OCI-LY3 (cell line): Measurements from ENCODE around the gene PGM2.

Source experiments
- H2AFZ ChIP-seq: fragments of 200-600, 300-600 bp; shearing (Covaris generic); 2 replicates; pipeline ENCODE4 v1.6.0; 2014; ENCODE audit warnings: antibody characterized with exemption, low read depth, low read length
- H3K27ac ChIP-seq: fragments of 200-600, 300-600 bp; sonication (generic); 2 replicates; pipeline ENCODE4 v1.5.1; 2014; ENCODE audit warnings: mild to moderate bottlenecking, low read length, moderate library complexity, mixed read lengths
- H3K27me3 ChIP-seq: fragments of 200-600, 300-600 bp; sonication (generic); 2 replicates; pipeline ENCODE4 v1.6.1; 2014; ENCODE audit warnings: low read depth, low read length, mixed read lengths
- H3K36me3 ChIP-seq: fragments of 200-600, 300-600 bp; sonication (generic); replicated peaks from 2 replicates; pipeline ENCODE3; 2014; ENCODE audit warnings: low read depth, low read length, mixed read lengths
- H3K4me1 ChIP-seq: fragments of 300-600, 200-600 bp; sonication (generic); 2 replicates; pipeline ENCODE4 v1.6.1; 2014; ENCODE audit warnings: low read length, mixed read lengths
- H3K4me2 ChIP-seq: fragments of 200-600, 300-600 bp; sonication (generic); 2 replicates; pipeline ENCODE4 v1.6.1; 2014; ENCODE audit warnings: low read length, mixed read lengths
- H3K4me3 ChIP-seq: fragments of 300-600, 200-600 bp; sonication (generic); 2 replicates; pipeline ENCODE4 v1.5.1; 2014; ENCODE audit warnings: antibody characterized with exemption, mild to moderate bottlenecking, low read length, moderate library complexity
- H3K79me2 ChIP-seq: fragments of 300-600, 200-600 bp; shearing (Covaris generic); 2 replicates; pipeline ENCODE4 v1.6.1; 2014; ENCODE audit warnings: mild to moderate bottlenecking, low read length, mixed read lengths
- H3K9ac ChIP-seq: fragments of 300-600, 200-600 bp; shearing (Covaris generic); 2 replicates; pipeline ENCODE4 v1.6.0; 2014; ENCODE audit warnings: mild to moderate bottlenecking, low read length, moderate library complexity
- H3K9me3 ChIP-seq: fragments of 200-600, 300-600 bp; shearing (Covaris generic); 2 replicates; pipeline ENCODE4 v1.6.1; 2014; ENCODE audit warnings: low read length, mixed read lengths; ENCODE audit not compliant: insufficient read depth
- H4K20me1 ChIP-seq: fragments of 200-600, 300-600 bp; sonication (generic); 2 replicates; pipeline ENCODE4 v1.6.1; 2016; ENCODE audit warnings: low read length, mixed read lengths; ENCODE audit not compliant: insufficient read depth
- CTCF ChIP-seq: fragments of 200-600, 300-600 bp; sonication (generic); IDR thresholded peaks from 2 replicates; pipeline ENCODE4 v1.5.1; 2014; ENCODE audit warnings: antibody characterized with exemption, low read length, low read depth
- EZH2phosphoT487 ChIP-seq: fragments of 200-600 bp; shearing (Covaris generic); IDR thresholded peaks from 2 replicates; pipeline ENCODE4 v1.6.1; 2018; ENCODE audit warnings: antibody characterized with exemption, mixed run types, low read depth

Gene PGM2

GRCh38 chr4:37873386-37873785, 46.9 kb downstream of the PGM2 start:
- no peaks in the 10 kb centered on the region for H4K20me1 ChIP-seq
- TF ChIP-seq CTCF, result no peak
- TF ChIP-seq EZH2phosphoT487, result no peak
- no peak overlapping the region for H3K27ac ChIP-seq
- H3K79me2 ChIP-seq, result no peaks in the 10 kb centered on the region
- H2AFZ ChIP-seq, result no peak overlapping the region
- no peaks in the 10 kb centered on the region for H3K4me1 ChIP-seq
- no peak overlapping the region for H3K4me3 ChIP-seq
- no peak overlapping the region for H3K4me2 ChIP-seq
- no peaks in the 10 kb centered on the region for H3K27me3 ChIP-seq
- no peaks in the 10 kb centered on the region for H3K9me3 ChIP-seq
- no peaks in the 10 kb centered on the region for H3K36me3 ChIP-seq
- no peak overlapping the region for H3K9ac ChIP-seq

DNA sequence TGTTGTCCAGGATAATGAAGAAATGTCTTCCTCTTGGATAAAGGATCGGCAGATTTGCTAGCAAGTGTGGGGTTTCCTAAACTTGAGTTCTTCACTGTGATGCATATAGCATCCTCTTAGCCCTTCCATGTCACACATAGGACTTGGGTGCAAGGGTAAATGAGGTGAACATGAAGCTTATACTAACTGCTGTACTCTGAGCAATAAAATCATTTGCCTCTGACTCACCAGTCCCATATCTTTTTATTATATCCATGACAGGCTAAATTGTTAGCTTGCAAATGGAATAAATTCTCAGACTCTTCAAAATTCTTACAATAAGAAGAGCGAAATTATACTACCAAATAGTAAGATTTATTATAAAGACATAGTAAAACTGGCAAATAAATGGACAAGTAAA, 49.7 kb downstream of the PGM2 start:
- Histone ChIP-seq H3K36me3 (no peaks in the 10 kb centered on the region), H3K9me3 (no peaks in the 10 kb centered on the region), H2AFZ (no peak overlapping the region), H3K4me2 (no peak overlapping the region), H3K79me2 (no peaks in the 10 kb centered on the region), H3K9ac (no peak overlapping the region), H3K4me3 (no peak overlapping the region), H4K20me1 (no peaks in the 10 kb centered on the region), H3K27me3 (no peaks in the 10 kb centered on the region), H3K4me1 (peaks cover 3% of the 10 kb centered on the region), H3K27ac (no peak overlapping the region)
- TF ChIP-seq EZH2phosphoT487 (no peak), CTCF (no peak)

DNA sequence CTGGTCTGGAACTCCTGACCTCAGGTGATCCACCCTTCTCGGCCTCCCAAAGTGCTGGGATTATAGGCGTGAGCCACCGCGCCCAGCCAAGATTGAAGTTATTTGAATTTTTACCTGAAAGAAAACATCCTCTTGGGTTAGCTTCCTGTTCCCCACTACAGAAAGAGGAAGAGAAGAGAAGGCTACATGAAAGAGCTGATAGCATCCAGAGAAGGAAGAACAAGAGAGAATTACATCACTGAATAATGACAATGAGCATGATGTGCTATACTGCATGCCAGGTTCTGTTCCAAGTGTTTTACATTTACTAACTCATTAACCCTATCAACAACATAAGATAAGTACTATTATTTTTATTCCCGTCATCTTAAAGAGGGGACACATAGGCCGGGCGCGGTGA, 52.9 kb downstream of the PGM2 start:
- no peak for TF ChIP-seq EZH2phosphoT487
- no peak for TF ChIP-seq CTCF
- no peak overlapping the region for H3K4me3 ChIP-seq
- no peak overlapping the region for H2AFZ ChIP-seq
- H3K4me1 ChIP-seq, result peaks cover 3% of the 10 kb centered on the region
- H3K36me3 ChIP-seq, result no peaks in the 10 kb centered on the region
- H3K79me2 ChIP-seq, result no peaks in the 10 kb centered on the region
- no peak overlapping the region for H3K27ac ChIP-seq
- no peak overlapping the region for H3K9ac ChIP-seq
- H4K20me1 ChIP-seq, result no peaks in the 10 kb centered on the region
- no peak overlapping the region for H3K4me2 ChIP-seq
- H3K9me3 ChIP-seq, result no peaks in the 10 kb centered on the region
- H3K27me3 ChIP-seq, result no peaks in the 10 kb centered on the region

DNA sequence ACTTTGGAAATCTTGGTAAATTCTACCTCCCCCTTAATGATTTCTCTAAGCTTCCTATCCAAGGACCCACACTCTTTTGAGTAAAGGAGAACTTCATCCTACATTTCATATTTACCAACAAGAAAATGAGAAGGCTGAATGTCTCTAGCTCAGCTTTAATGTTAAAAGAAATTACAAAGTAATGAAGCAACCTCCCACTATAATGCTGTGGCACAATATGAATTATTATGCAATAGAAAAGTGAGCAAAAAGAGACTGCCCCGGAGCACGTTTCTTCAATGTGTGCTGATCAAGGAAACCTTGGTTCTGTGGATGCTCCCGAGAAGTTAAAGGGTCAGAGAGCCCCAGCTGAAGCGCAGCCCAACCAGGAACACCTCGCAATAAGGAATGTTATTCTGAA, 55.3 kb downstream of the PGM2 start:
- Histone ChIP-seq H4K20me1 (no peaks in the 10 kb centered on the region), H3K9me3 (no peaks in the 10 kb centered on the region), H3K4me3 (no peak overlapping the region)

More for the DNA sequence above, 55.3 kb downstream of the PGM2 start:
- Histone ChIP-seq H2AFZ (no peak overlapping the region), H3K36me3 (peaks cover 4% of the 10 kb centered on the region), H3K27me3 (no peaks in the 10 kb centered on the region), H3K9ac (no peak overlapping the region), H3K4me1 (peaks cover 18% of the 10 kb centered on the region), H3K79me2 (no peaks in the 10 kb centered on the region), H3K4me2 (no peak overlapping the region), H3K27ac (no peak overlapping the region)
- no peak for TF ChIP-seq EZH2phosphoT487
- TF ChIP-seq CTCF, result no peak
